ENCODE measurements around the gene TPPP3.

Gene TPPP3

DNA sequence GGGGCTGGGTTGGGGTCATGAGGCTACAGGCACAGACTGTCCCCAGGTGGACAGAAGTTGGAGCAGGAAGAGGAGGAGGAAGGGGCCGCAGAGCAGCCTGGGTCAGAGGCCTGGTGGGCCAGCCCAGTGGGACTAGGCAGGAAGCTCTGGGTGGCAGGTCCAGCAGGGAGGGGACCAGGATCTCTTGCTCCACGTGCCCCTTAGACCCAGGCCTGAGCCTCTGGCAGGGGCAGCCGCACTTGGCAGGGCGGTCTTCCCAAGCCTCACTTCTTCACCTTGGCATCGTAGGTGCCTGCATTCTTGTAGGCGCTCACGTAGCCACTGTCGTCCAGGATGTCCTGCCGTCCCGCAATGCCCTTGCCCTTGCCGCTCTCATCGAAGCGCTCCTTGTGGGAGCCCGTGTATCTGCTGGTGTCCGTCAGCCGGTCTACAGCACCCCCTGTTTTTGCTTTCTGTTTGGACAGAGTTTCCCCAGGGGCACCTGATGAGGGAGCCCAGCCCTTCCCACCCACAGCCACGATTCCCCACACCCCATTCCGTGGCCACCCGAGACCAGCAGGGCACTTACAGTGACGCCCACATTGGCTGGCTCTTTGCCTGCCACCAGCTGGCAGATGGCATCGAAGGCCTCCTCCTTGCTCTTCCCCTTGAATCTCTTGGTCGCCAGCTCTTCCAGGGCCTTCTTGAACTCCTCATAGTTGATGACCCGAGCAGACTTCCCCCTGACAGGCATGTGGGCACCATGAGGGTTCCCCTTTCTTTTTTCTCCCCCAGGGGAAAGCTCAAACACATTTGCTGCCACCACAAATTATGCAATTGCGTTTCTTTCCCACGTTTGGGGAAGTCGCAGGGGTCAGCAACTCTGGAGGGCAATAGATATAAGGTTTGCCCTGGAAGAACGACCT, 3.1 kb downstream of the TPPP3 start:
- no peak overlapping the region for H3K4me3 ChIP-seq (replicated peaks in 1 of 2; ENCODE audit: low read depth in 2 of 2, low read length in 2 of 2)
- no peak for DNase-seq (ENCODE audit: low read depth in 2 of 2)
- TF ChIP-seq, protein P1, sequence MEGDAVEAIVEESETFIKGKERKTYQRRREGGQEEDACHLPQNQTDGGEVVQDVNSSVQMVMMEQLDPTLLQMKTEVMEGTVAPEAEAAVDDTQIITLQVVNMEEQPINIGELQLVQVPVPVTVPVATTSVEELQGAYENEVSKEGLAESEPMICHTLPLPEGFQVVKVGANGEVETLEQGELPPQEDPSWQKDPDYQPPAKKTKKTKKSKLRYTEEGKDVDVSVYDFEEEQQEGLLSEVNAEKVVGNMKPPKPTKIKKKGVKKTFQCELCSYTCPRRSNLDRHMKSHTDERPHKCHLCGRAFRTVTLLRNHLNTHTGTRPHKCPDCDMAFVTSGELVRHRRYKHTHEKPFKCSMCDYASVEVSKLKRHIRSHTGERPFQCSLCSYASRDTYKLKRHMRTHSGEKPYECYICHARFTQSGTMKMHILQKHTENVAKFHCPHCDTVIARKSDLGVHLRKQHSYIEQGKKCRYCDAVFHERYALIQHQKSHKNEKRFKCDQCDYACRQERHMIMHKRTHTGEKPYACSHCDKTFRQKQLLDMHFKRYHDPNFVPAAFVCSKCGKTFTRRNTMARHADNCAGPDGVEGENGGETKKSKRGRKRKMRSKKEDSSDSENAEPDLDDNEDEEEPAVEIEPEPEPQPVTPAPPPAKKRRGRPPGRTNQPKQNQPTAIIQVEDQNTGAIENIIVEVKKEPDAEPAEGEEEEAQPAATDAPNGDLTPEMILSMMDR (IDR thresholded peaks at IDR 0.05; ENCODE audit: low read depth, low read length): no peak

DNA sequence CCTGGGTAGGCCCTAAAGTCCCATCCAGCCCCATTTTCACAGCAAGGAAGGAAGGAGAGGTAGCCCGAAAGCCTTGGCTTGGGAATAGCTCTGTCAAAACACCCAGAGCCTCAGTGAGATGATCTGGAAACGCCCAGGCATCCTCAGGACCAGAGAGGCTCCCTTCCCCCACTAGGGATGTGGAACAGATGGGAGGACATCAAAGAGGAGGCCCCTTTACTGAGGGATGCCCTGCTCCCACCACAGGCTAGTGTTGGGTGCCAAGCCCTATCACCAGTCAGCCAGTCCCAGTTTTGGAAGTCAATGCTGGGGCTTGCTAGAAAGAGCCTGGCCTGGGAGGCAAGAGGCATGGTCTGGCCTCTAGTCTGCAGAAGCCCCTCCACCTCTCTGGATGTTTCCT, 4.7 kb downstream of the TPPP3 start:
- DNase-seq (ENCODE audit: low read depth in 2 of 2): no peak
- TF ChIP-seq, protein P1 (IDR thresholded peaks at IDR 0.05; ENCODE audit: low read depth, low read length): no peak
- H3K4me3 ChIP-seq (replicated peaks in 1 of 2; ENCODE audit: low read depth in 2 of 2, low read length in 2 of 2): no peak overlapping the region

DNA sequence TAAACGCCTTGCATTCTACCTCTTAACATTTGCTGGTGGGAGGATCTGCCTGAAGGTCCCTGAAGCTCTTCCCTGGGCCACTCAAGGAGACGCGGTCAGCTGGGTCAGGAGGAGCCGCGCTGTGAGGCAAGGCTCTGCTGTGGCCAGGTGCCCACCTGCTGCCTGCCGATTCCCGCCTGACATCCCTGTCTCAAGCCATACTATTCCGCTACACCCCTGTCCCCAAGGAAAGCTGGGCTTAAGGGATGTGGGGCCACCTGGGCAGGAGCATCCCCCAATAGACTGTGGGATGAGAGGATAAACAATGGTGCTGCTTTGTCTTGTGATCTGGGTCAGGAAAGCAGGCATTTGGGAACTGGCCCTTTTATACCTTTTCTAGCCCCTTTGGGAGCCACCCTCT, 5.1 kb downstream of the TPPP3 start:
- TF ChIP-seq, protein P1 (IDR thresholded peaks at IDR 0.05; ENCODE audit: low read depth, low read length): no peak
- no peak overlapping the region for H3K4me3 ChIP-seq (replicated peaks in 1 of 2; ENCODE audit: low read depth in 2 of 2, low read length in 2 of 2)

DNA sequence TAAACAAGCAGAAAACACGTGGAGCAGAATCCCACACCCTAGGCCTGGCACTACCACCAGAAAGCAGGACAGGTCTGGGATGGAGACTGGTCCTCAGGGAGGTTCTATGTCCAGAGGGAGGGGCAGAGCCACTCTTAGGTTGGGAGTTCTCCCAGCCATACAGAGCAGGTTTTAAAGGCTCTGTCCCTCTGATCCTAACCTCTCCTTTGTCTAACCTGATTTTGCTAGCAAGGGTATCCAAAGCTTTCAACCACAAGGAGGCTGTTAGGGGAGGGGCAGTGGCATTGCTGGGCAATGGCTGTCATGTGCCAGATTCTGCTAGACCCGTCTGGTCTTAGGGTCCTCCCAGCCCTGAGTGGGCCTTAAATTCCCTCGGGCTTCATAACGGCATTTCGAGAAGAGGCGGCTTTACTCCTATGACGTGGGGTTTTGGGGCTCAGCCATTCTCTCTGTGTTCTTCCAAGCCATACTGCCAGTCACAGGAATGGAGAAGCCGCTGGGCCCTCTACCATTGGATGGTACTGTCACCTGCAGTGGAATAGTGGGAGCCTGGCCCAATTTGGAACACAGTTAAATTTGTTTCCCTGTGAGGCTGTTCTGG, 5.7 kb downstream of the TPPP3 start:
- DNase-seq (ENCODE audit: low read depth in 2 of 2): no peak
- TF ChIP-seq, protein P1 (IDR thresholded peaks at IDR 0.05; ENCODE audit: low read depth, low read length): no peak
- no peak overlapping the region for H3K4me3 ChIP-seq (replicated peaks in 1 of 2; ENCODE audit: low read depth in 2 of 2, low read length in 2 of 2)

More for the DNA sequence above, 5.1 kb downstream of the TPPP3 start:
- DNase-seq (ENCODE audit: low read depth in 2 of 2): no peak

DNA sequence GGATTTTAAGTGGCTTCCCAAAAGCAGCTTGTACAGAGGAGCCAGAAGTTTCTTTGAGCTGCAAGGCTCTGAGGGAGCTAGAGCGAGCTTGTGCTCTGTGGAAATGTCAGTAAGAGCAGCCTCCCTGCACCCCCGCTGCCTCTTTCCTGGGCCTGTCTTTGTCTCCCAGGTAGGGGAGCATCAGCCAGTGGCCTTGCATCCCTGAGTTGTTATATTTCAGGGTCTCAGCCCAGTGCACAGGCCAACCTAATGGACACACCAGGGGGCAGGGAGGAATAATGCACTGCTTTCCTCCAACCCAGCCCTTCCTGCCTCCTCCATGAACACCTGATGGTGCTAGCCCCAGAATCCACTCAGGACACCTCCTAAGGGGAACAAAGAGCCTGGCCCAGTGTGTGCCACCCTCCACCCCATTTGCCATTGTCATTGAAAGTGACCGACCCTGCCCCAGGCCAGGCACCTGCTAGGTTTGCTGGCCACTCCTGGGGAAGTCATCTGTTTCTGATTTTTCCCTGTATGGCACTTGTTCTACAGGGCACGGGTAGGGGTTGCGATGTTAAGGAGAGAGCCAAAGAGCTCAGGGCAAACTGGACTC, 6.3 kb downstream of the TPPP3 start:
- no peak for DNase-seq (ENCODE audit: low read depth in 2 of 2)
- TF ChIP-seq, protein P1 (IDR thresholded peaks at IDR 0.05; ENCODE audit: low read depth, low read length): no peak

DNA sequence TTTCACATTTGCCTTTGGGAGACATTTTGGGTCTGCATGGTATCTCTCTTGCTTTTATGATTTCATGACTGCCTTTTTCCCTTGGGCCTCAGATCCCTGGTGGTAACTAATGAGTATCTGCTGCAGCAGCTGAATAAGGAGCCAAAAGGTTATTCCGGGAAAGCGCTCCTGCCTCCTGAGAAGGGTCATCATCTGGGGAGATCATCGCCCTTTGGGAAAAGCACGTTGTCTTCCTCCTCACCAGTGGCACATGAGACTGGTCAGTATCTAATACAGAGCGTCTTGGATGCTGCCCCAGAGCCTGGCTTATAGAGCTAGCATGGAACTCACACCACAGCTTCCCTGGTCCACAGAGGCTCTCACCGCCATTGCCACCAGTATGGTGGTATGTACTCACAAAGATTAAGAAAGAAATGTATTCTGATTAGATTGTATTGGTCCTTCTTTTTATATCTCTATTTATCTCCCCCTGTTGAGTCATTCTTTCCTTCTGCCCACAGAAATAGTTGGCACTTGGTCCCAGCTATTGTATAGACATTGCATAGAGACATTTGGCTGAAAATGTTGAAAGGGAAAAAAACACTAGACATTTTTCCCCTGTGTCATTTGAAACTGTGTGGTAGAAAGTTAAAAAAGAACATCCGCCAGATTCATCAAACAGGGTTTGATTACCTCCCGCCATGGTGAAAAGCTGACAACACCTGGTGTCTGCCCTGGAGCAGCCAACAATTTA, 8.4 kb downstream of the TPPP3 start:
- TF ChIP-seq, protein P1 (IDR thresholded peaks at IDR 0.05; ENCODE audit: low read depth, low read length): no peak
- peak; percentile 35 to 52 for DNase-seq (ENCODE audit: low read depth in 2 of 2)
- no peak overlapping the region for H3K4me3 ChIP-seq (replicated peaks in 1 of 2; ENCODE audit: low read depth in 2 of 2, low read length in 2 of 2)

More for the DNA sequence above, 6.3 kb downstream of the TPPP3 start:
- H3K4me3 ChIP-seq (replicated peaks in 1 of 2; ENCODE audit: low read depth in 2 of 2, low read length in 2 of 2): no peak overlapping the region
